CD14-positive monocyte (primary cell): ENCODE data around the gene CAPN9. TPM values are rescaled to one million over a fixed set of nuclear protein-coding genes. Genes with fewer than 3 reads are reported as not detected.

ENCODE experiments used
- DNase-seq, 3 donors: peaks; one replicate each; pipeline ENCODE4 v3.0.0-alpha.2; 2011 to 2022
- H2AFZ ChIP-seq: 2 replicates; pipeline ENCODE4 v1.6.0; 2012; ENCODE audit warnings: mild to moderate bottlenecking, low read depth, low read length, inconsistent platforms; ENCODE audit not compliant: insufficient read depth, poor library complexity, severe bottlenecking
- H3K27ac ChIP-seq, 2 donors: 1 replicate in 1 of 2; 2 replicates in 1 of 2; pipeline ENCODE4 v1.5.1; 2012 to 2013; ENCODE audit warnings: low read length in 2 of 2, control low read depth in 1 of 2, inconsistent platforms in 1 of 2, low read depth in 1 of 2, mild to moderate bottlenecking in 1 of 2
- H3K27me3 ChIP-seq, 2 donors: one replicate each; pipeline versions ENCODE4 v1.6.0 to v1.6.1; 2011 to 2013; ENCODE audit warnings: low read length in 2 of 2; ENCODE audit not compliant: control insufficient read depth in 2 of 2, insufficient read depth in 2 of 2
- H3K36me3 ChIP-seq, 2 donors: replicated peaks in 1 of 2; 1 replicate in 1 of 2; 2 replicates in 1 of 2; pipeline versions ENCODE4 v1.5.1 to v1.6.1; 2012 to 2013; ENCODE audit warnings: low read length in 2 of 2, control low read depth in 1 of 2, inconsistent platforms in 1 of 2, mild to moderate bottlenecking in 1 of 2; ENCODE audit not compliant: insufficient read depth in 2 of 2, control insufficient read depth in 1 of 2
- H3K4me1 ChIP-seq, 2 donors: 1 replicate in 1 of 2; 2 replicates in 1 of 2; pipeline versions ENCODE4 v1.5.1 to v1.6.1; 2012 to 2013; ENCODE audit warnings: low read length in 2 of 2, control low read depth in 1 of 2, inconsistent platforms in 1 of 2, mild to moderate bottlenecking in 1 of 2, moderate library complexity in 1 of 2; ENCODE audit not compliant: insufficient read depth in 2 of 2, control insufficient read depth in 1 of 2
- H3K4me2 ChIP-seq: replicated peaks from 2 replicates; pipeline ENCODE3; 2012; ENCODE audit warnings: low read length, moderate library complexity, mild to moderate bottlenecking; ENCODE audit not compliant: poor library complexity, severe bottlenecking; ENCODE audit errors: extremely low read depth
- H3K4me3 ChIP-seq, 3 experiments: fragments of 200-600 bp in 1 of 3; sonication (generic) in 1 of 3; replicated peaks in 1 of 3; 1 replicate in 2 of 3; 2 replicates in 1 of 3; pipeline ENCODE4 v1.5.1; 2011 to 2013; ENCODE audit warnings: low read length in 3 of 3, mild to moderate bottlenecking in 3 of 3, control low read depth in 2 of 3, low read depth in 2 of 3, inconsistent platforms in 1 of 3, moderate library complexity in 1 of 3
- H3K79me2 ChIP-seq: 2 replicates; pipeline ENCODE4 v1.6.0; 2012; ENCODE audit warnings: mild to moderate bottlenecking, control low read depth, inconsistent platforms, low read length, moderate library complexity; ENCODE audit not compliant: insufficient read depth
- H3K9ac ChIP-seq: 2 replicates; pipeline ENCODE4 v1.6.0; 2017; ENCODE audit warnings: low read length, mild to moderate bottlenecking; ENCODE audit not compliant: insufficient read depth, poor library complexity, severe bottlenecking
- H3K9me3 ChIP-seq, 2 donors: replicated peaks in 1 of 2; 1 replicate in 1 of 2; 2 replicates in 1 of 2; pipeline versions ENCODE4 v1.5.1 to v1.6.1; 2012 to 2013; ENCODE audit warnings: low read length in 2 of 2, control low read depth in 1 of 2; ENCODE audit not compliant: control insufficient read depth in 1 of 2, insufficient read depth in 1 of 2
- H4K20me1 ChIP-seq: 2 replicates; pipeline ENCODE4 v1.6.0; 2012; ENCODE audit warnings: mild to moderate bottlenecking, low read length, control low read depth, moderate library complexity; ENCODE audit not compliant: insufficient read depth
- H3K27ac Mint-ChIP-seq, 7 donors: one replicate each; pipeline ENCODE4 v1.8.0; 2020; ENCODE audit warnings: mild to moderate bottlenecking in 7 of 7, mixed read lengths in 7 of 7, moderate library complexity in 6 of 7, inconsistent platforms in 2 of 7
- H3K27me3 Mint-ChIP-seq, 3 donors: one replicate each; pipeline ENCODE4 v1.8.0; 2021 to 2022; ENCODE audit warnings: low read depth in 3 of 3, mild to moderate bottlenecking in 3 of 3, mixed read lengths in 3 of 3, moderate library complexity in 3 of 3, inconsistent platforms in 1 of 3
- H3K36me3 Mint-ChIP-seq, 2 donors: one replicate each; pipeline ENCODE4 v1.8.0; 2020; ENCODE audit warnings: mixed read lengths in 2 of 2, inconsistent platforms in 1 of 2, mild to moderate bottlenecking in 1 of 2
- H3K4me1 Mint-ChIP-seq: one replicate; pipeline ENCODE4 v1.8.0; 2020; ENCODE audit warnings: mild to moderate bottlenecking, mixed read lengths
- H3K4me3 Mint-ChIP-seq, 2 donors: one replicate each; pipeline ENCODE4 v1.8.0; 2020; ENCODE audit warnings: mild to moderate bottlenecking in 2 of 2, mixed read lengths in 2 of 2, moderate library complexity in 1 of 2
- H3K9me3 Mint-ChIP-seq, 7 donors: one replicate each; pipeline ENCODE4 v1.8.0; 2020 to 2022; ENCODE audit warnings: mixed read lengths in 7 of 7, mild to moderate bottlenecking in 6 of 7, moderate library complexity in 6 of 7, inconsistent platforms in 2 of 7
- CTCF ChIP-seq: fragments of 200-600 bp; IDR thresholded peaks from one replicate; pipeline ENCODE4 v1.8.0; 2022; ENCODE audit warnings: antibody characterized with exemption, mild to moderate bottlenecking
- WGBS: methylation state at CpG from one replicate; pipeline ENCODE4 v1.1.5; 2013; ENCODE audit warnings: missing lambda C conversion rate; ENCODE audit not compliant: insufficient coverage; 5-methylcytosine and 5-hydroxymethylcytosine counted together
- intact Hi-C, 2 donors: fragments of 100-400 bp; cut with micrococcal nuclease; formaldehyde crosslinking; loops; one replicate each; pipeline versions ENCODE4 v1.15.0 to v1.15.1; 2023
- polyA plus RNA-seq, 3 donors: library from polyadenylated mRNA; depleted of rRNA in 1 of 3; unstranded in 2 of 3; stranded (reverse) in 1 of 3; fragments of 300-500 nt in 2 of 3; fragments of >200 nt in 1 of 3; fragmentation: Illumina TruSeq in 2 of 3; gene quantifications; 1 replicate in 2 of 3; 2 replicates in 1 of 3; pipeline ENCODE4 v1.2.3, GENCODE V29; 2012 to 2021

CAPN9 gene
- polyA plus RNA-seq, 3 donors: not detected

GRCh38 chr1:230737622-230738262 lies 9.4 kb upstream of the CAPN9 start:
- no peaks in the 10 kb centered on the region for H3K79me2 ChIP-seq
- intact Hi-C loops: no loop called here
- no peaks in the 10 kb centered on the region for H3K36me3 Mint-ChIP-seq

GRCh38 chr1:230739564-230740290 lies 7.5 kb upstream of the CAPN9 start:
- no peak overlapping the region for H3K4me2 ChIP-seq
- no peak overlapping the region for H3K4me3 Mint-ChIP-seq
- no peaks in the 10 kb centered on the region for H3K27me3 ChIP-seq
- H2AFZ ChIP-seq: no peak overlapping the region
- peaks cover 4 to 12% (median 9%) of the 10 kb centered on the region in 3 donors for H3K27me3 Mint-ChIP-seq
- H3K4me1 Mint-ChIP-seq: no peaks in the 10 kb centered on the region
- no peak for DNase-seq
- H4K20me1 ChIP-seq: no peaks in the 10 kb centered on the region
- H3K9ac ChIP-seq: no peak overlapping the region
- H3K36me3 ChIP-seq: no peaks in the 10 kb centered on the region
- peaks cover 0 to 2% (median 0%) of the 10 kb centered on the region in 7 donors for H3K9me3 Mint-ChIP-seq
- H3K9me3 ChIP-seq: no peaks in the 10 kb centered on the region
- no peaks in the 10 kb centered on the region for H3K79me2 ChIP-seq
- no peaks in the 10 kb centered on the region for H3K4me1 ChIP-seq
- H3K27ac Mint-ChIP-seq: no peak overlapping the region
- 98% methylated on average over 11 of the region's 12 CpGs for WGBS
- H3K27ac ChIP-seq: no peak overlapping the region
- H3K36me3 Mint-ChIP-seq: no peaks in the 10 kb centered on the region
- intact Hi-C loops: no loop called here
- no peak overlapping the region for H3K4me3 ChIP-seq
- TF ChIP-seq CTCF: no peak

More at GRCh38 chr1:230737622-230738262, 9.4 kb upstream of the CAPN9 start:
- Mint-ChIP-seq H3K4me3 (no peak overlapping the region), H3K27ac (no peak overlapping the region), H3K9me3 (peaks cover 0 to 2% (median 0%) of the 10 kb centered on the region in 7 donors), H3K4me1 (no peaks in the 10 kb centered on the region), H3K27me3 (peaks cover 5 to 14% (median 12%) of the 10 kb centered on the region in 3 donors)
- TF ChIP-seq CTCF: no peak
- no peak overlapping the region for H2AFZ ChIP-seq
- no peaks in the 10 kb centered on the region for H3K36me3 ChIP-seq
- no CpG with 5 or more reads among the region's 3 CpGs for WGBS
- no peak overlapping the region for H3K27ac ChIP-seq
- no peak overlapping the region for H3K4me2 ChIP-seq
- H3K27me3 ChIP-seq: no peaks in the 10 kb centered on the region
- no peak overlapping the region for H3K9ac ChIP-seq
- no peak for DNase-seq
- H4K20me1 ChIP-seq: no peaks in the 10 kb centered on the region
- no peaks in the 10 kb centered on the region for H3K4me1 ChIP-seq
- no peak overlapping the region for H3K4me3 ChIP-seq
- no peaks in the 10 kb centered on the region for H3K9me3 ChIP-seq
